ENCODE results near the gene SOX3. TPM values are rescaled to one million over a fixed set of nuclear protein-coding genes. Genes with fewer than 3 reads are reported as not detected.

The SOX3 gene
- total RNA-seq, 2 experiments from 2014 or later, result not detected

GRCh38 chrX:140505421-140506337 lies 810 bp upstream of the SOX3 start:
- POLR2A ChIA-PET, result no interaction called here
- no peak overlapping the region for H3K27ac Mint-ChIP-seq
- H3K36me3 Mint-ChIP-seq, result no peaks in the 10 kb centered on the region
- DNase-seq (no peak), ATAC-seq (ENCODE audit: low read depth) (no peak)
- no peak overlapping the region for H3K4me3 Mint-ChIP-seq
- no peaks in the 10 kb centered on the region for H3K9me3 Mint-ChIP-seq
- peaks cover 58% of the 10 kb centered on the region for H3K27me3 Mint-ChIP-seq
- H3K4me1 Mint-ChIP-seq, result peaks cover 5% of the 10 kb centered on the region

GRCh38 chrX:140503714-140504351 lies 1.0 kb downstream of the SOX3 start:
- H3K9me3 Mint-ChIP-seq, result no peaks in the 10 kb centered on the region
- H3K27me3 Mint-ChIP-seq, result peaks cover 51% of the 10 kb centered on the region
- H3K4me3 Mint-ChIP-seq, result no peak overlapping the region
- no peaks in the 10 kb centered on the region for H3K36me3 Mint-ChIP-seq
- no peak overlapping the region for H3K27ac Mint-ChIP-seq
- no peak for ATAC-seq (ENCODE audit: low read depth)
- DNase-seq, result no peak
- POLR2A ChIA-PET, result no interaction called here
- peaks cover 3% of the 10 kb centered on the region for H3K4me1 Mint-ChIP-seq

GRCh38 chrX:140503238-140503601 lies 1.6 kb downstream of the SOX3 start:
- peak overlapping the region; percentile 54 for H3K27ac Mint-ChIP-seq
- H3K4me1 Mint-ChIP-seq, result peaks cover 3% of the 10 kb centered on the region
- no peaks in the 10 kb centered on the region for H3K36me3 Mint-ChIP-seq
- ATAC-seq (ENCODE audit: low read depth), result no peak
- no peak for DNase-seq
- H3K4me3 Mint-ChIP-seq, result peak overlapping the region; percentile 44
- no peaks in the 10 kb centered on the region for H3K9me3 Mint-ChIP-seq
- H3K27me3 Mint-ChIP-seq, result peaks cover 45% of the 10 kb centered on the region
- POLR2A ChIA-PET, result no interaction called here

- no peaks in the 10 kb centered on the region for H3K9me3 Mint-ChIP-seq
- H3K4me3 Mint-ChIP-seq, result peak overlapping the region; percentile 28
- no peaks in the 10 kb centered on the region for H3K36me3 Mint-ChIP-seq
Measured at GRCh38 chrX:140502491-140503237, 2.2 kb downstream of the SOX3 start.

GRCh38 chrX:140501940-140502468 lies 2.9 kb downstream of the SOX3 start:
- Mint-ChIP-seq H3K4me3 (no peak overlapping the region), H3K9me3 (no peaks in the 10 kb centered on the region), H3K4me1 (peaks cover 3% of the 10 kb centered on the region), H3K27ac (no peak overlapping the region), H3K27me3 (peaks cover 35% of the 10 kb centered on the region), H3K36me3 (no peaks in the 10 kb centered on the region)
- ATAC-seq (ENCODE audit: low read depth) (no peak), DNase-seq (no peak)
- POLR2A ChIA-PET, result no interaction called here

More at GRCh38 chrX:140502491-140503237, 2.2 kb downstream of the SOX3 start:
- no peak for ATAC-seq (ENCODE audit: low read depth)
- no peak overlapping the region for H3K27ac Mint-ChIP-seq
- H3K4me1 Mint-ChIP-seq, result peaks cover 3% of the 10 kb centered on the region
- H3K27me3 Mint-ChIP-seq, result peaks cover 41% of the 10 kb centered on the region
- POLR2A ChIA-PET, result no interaction called here
- DNase-seq, result no peak

GRCh38 chrX:140501321-140501720 lies 3.5 kb downstream of the SOX3 start:
- DNase-seq, result no peak
- H3K9me3 Mint-ChIP-seq, result peaks cover 1% of the 10 kb centered on the region
- POLR2A ChIA-PET, result no interaction called here
- ATAC-seq (ENCODE audit: low read depth), result no peak
- H3K4me1 Mint-ChIP-seq, result peaks cover 3% of the 10 kb centered on the region
- peaks cover 31% of the 10 kb centered on the region for H3K27me3 Mint-ChIP-seq
- no peaks in the 10 kb centered on the region for H3K36me3 Mint-ChIP-seq
- H3K4me3 Mint-ChIP-seq, result no peak overlapping the region
- H3K27ac Mint-ChIP-seq, result no peak overlapping the region

- H3K27me3 Mint-ChIP-seq, result peaks cover 29% of the 10 kb centered on the region
- no peak for ATAC-seq (ENCODE audit: low read depth)
- no peak overlapping the region for H3K27ac Mint-ChIP-seq
- H3K4me3 Mint-ChIP-seq, result no peak overlapping the region
- peaks cover 3% of the 10 kb centered on the region for H3K4me1 Mint-ChIP-seq
- DNase-seq, result no peak
- POLR2A ChIA-PET, result no interaction called here
- no peaks in the 10 kb centered on the region for H3K36me3 Mint-ChIP-seq
- peaks cover 1% of the 10 kb centered on the region for H3K9me3 Mint-ChIP-seq
Measured at GRCh38 chrX:140500441-140500840, 4.4 kb downstream of the SOX3 start.

- ATAC-seq (ENCODE audit: low read depth) (no peak), DNase-seq (no peak)
- Mint-ChIP-seq H3K4me1 (no peaks in the 10 kb centered on the region), H3K4me3 (no peak overlapping the region), H3K9me3 (peaks cover 3% of the 10 kb centered on the region), H3K36me3 (no peaks in the 10 kb centered on the region), H3K27ac (no peak overlapping the region), H3K27me3 (peaks cover 5% of the 10 kb centered on the region)
- POLR2A ChIA-PET, result no interaction called here
Measured at GRCh38 chrX:140495739-140496138, 9.1 kb downstream of the SOX3 start.

GRCh38 chrX:140492066-140492994 lies 12.5 kb downstream of the SOX3 start:
- H3K27me3 Mint-ChIP-seq, result no peaks in the 10 kb centered on the region
- H3K27ac Mint-ChIP-seq, result no peak overlapping the region
- no peaks in the 10 kb centered on the region for H3K4me1 Mint-ChIP-seq
- POLR2A ChIA-PET, result no interaction called here
- peaks cover 3% of the 10 kb centered on the region for H3K9me3 Mint-ChIP-seq
- DNase-seq (no peak), ATAC-seq (ENCODE audit: low read depth) (no peak)
- no peak overlapping the region for H3K4me3 Mint-ChIP-seq
- no peaks in the 10 kb centered on the region for H3K36me3 Mint-ChIP-seq

GRCh38 chrX:140480765-140481164 lies 24.1 kb downstream of the SOX3 start:
- H3K27me3 Mint-ChIP-seq, result no peaks in the 10 kb centered on the region
- POLR2A ChIA-PET, result no interaction called here

GRCh38 chrX:140477987-140478386 lies 26.9 kb downstream of the SOX3 start:
- no peak for DNase-seq
- no peak for ATAC-seq (ENCODE audit: low read depth)
- Mint-ChIP-seq H3K27ac (no peak overlapping the region), H3K4me1 (no peaks in the 10 kb centered on the region), H3K36me3 (no peaks in the 10 kb centered on the region), H3K9me3 (peaks cover 5% of the 10 kb centered on the region), H3K4me3 (no peak overlapping the region), H3K27me3 (no peaks in the 10 kb centered on the region)
- POLR2A ChIA-PET, result no interaction called here

More at GRCh38 chrX:140480765-140481164, 24.1 kb downstream of the SOX3 start:
- no peak for DNase-seq
- no peaks in the 10 kb centered on the region for H3K4me1 Mint-ChIP-seq
- H3K4me3 Mint-ChIP-seq, result no peak overlapping the region
- ATAC-seq (ENCODE audit: low read depth), result no peak
- H3K36me3 Mint-ChIP-seq, result no peaks in the 10 kb centered on the region
- no peak overlapping the region for H3K27ac Mint-ChIP-seq
- peaks cover 2% of the 10 kb centered on the region for H3K9me3 Mint-ChIP-seq

- no peak for ATAC-seq (ENCODE audit: low read depth)
- Mint-ChIP-seq H3K9me3 (peaks cover 5% of the 10 kb centered on the region), H3K4me3 (no peak overlapping the region), H3K27ac (no peak overlapping the region), H3K4me1 (no peaks in the 10 kb centered on the region), H3K27me3 (no peaks in the 10 kb centered on the region), H3K36me3 (no peaks in the 10 kb centered on the region)
- POLR2A ChIA-PET, result no interaction called here
- DNase-seq, result no peak
Measured at GRCh38 chrX:140475025-140475424, 29.8 kb downstream of the SOX3 start.

GRCh38 chrX:140467211-140467610 lies 37.7 kb downstream of the SOX3 start:
- POLR2A ChIA-PET, result no interaction called here
- ATAC-seq (ENCODE audit: low read depth) (no peak), DNase-seq (no peak)
- Mint-ChIP-seq H3K27ac (no peak overlapping the region), H3K36me3 (no peaks in the 10 kb centered on the region), H3K4me3 (no peak overlapping the region), H3K27me3 (no peaks in the 10 kb centered on the region), H3K4me1 (no peaks in the 10 kb centered on the region), H3K9me3 (no peaks in the 10 kb centered on the region)
